GM18520 (cell line): ENCODE measurements around the gene MAPK8IP1.
"Not testable (repeated sequence)": the region's sequence is repeated elsewhere in the genome, so short reads cannot be mapped to it uniquely, and the experiment has no call there.

Source experiments
- ATAC-seq: cut with Tn5 transposase; IDR thresholded peaks from one replicate; pipeline ENCODE4 v1.9.1; 2021; ENCODE audit not compliant: unreplicated experiment

Gene MAPK8IP1

GRCh38 chr11:45889555-45889954 lies 4.1 kb downstream of the MAPK8IP1 start:
- ATAC-seq = no peak

- no peak for ATAC-seq
These were observed 4.5 kb downstream of the MAPK8IP1 start for GRCh38 chr11:45889966-45890365.

DNA sequence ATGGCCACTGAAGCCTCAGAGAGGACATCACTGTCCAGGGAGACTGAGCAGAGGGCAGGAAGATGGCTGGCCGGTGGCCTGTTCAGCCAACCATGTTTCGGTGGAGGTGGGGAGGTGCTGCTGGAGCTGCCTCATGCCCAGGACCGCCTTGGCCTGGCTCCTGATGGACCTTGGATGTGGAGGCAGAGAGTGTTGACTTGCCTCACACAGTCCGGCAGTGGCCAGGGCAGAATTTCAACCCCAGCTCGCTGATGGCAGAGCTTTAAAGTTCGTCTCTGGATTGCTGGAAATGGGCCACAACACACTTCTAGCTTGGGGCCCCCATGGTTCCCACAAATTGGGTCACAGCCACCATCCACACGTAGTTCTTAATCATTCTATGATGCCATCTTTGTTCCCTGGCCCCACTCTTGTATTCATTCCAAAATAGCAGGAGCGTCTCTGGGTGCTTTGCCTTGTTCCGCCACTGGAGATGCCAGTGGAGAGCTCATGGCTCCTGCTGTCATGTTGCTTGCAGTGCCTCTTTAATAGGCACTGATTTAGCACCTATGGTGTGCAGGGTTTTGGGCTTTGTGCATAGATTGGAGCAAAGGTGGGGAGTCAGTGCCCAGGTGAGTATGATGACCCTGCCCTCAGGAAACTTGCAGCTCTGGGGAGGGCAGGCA lies 5.6 kb downstream of the MAPK8IP1 start:
- ATAC-seq = no peak

GRCh38 chr11:45892856-45893255 lies 7.4 kb downstream of the MAPK8IP1 start:
- ATAC-seq = no peak

- no peak for ATAC-seq
These were observed 9.2 kb downstream of the MAPK8IP1 start for GRCh38 chr11:45894555-45895247.

DNA sequence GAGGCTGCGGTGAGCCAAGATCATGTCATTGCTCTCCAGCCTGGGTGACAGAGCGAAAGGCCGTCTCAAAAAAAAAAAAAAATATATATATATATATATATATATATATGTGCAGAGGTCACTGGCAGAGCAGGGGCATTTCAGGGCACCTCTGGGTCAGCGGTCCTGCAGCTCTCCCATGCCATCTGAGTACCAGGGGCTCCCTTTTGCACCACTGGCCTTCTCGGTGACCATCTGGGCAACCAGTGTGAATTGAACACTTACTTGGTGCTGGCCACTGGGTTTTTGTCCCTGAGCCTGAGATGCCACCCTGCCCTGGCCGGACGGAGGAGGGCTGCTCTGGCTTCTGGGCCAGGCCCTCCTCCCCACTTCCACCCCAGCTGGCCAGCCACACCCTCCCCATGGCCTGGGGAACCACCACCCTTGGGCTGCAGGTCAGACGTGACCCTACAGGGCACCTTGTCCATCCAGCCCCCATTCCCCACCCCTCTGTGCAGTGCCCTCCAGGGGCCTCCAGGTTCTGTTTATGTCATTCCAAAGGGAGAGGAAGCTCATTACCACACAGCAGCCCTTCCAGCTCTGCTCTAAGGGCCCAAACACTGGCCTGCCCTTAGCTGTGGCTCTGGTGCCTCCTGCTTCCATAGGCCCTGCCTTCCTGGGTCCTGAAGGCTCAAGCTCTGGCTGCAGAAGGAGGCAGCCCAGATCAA lies 10.3 kb downstream of the MAPK8IP1 start:
- ATAC-seq = no peak

- no peak for ATAC-seq
These were observed 11.1 kb downstream of the MAPK8IP1 start for GRCh38 chr11:45896422-45896984.

- ATAC-seq = no peak
These were observed 12.1 kb downstream of the MAPK8IP1 start for GRCh38 chr11:45897556-45897955.

- no peak for ATAC-seq
These were observed 13.6 kb downstream of the MAPK8IP1 start for GRCh38 chr11:45899086-45899447.

GRCh38 chr11:45899448-45900174 lies 14.2 kb downstream of the MAPK8IP1 start:
- no peak for ATAC-seq

- not testable (repeated sequence) for ATAC-seq
These were observed 14.8 kb downstream of the MAPK8IP1 start for GRCh38 chr11:45900175-45900800.

DNA sequence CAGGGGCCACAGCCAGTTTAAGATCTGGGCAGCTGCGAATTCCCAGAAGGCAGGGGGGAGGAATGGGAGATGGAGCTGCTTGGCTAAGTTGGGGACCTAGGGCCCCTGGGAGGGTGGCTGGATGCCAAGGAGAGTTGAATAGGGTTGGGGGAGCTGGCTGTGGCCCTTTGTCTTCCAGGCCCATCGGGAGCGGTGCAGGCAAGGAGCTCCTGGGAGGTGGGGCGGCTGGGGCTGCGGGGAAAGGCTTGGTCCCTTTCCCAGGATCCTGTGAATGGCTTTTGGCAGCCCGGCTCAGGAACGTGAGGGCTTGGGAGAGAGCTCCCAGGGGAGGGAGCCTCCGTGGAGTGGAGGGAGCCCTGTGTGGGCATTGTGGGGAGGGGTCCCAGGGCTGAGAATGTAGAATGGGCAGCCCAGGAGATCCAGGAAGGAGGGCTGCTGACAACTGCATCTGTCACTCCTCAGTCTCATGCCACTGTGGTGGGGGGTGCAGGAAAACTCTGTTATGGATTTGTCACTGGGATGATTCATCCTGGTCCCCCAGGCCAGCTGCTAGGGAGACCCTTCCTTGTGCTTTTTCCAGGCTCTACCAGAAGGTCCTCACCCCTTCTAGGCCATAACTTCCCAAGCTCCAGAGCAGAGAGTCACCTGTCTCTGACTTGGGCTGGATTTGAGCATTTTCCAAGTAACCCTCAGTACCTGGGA lies 15.6 kb downstream of the MAPK8IP1 start:
- ATAC-seq = no peak

- ATAC-seq = no peak
These were observed 16.2 kb downstream of the MAPK8IP1 start for GRCh38 chr11:45901626-45902025.

DNA sequence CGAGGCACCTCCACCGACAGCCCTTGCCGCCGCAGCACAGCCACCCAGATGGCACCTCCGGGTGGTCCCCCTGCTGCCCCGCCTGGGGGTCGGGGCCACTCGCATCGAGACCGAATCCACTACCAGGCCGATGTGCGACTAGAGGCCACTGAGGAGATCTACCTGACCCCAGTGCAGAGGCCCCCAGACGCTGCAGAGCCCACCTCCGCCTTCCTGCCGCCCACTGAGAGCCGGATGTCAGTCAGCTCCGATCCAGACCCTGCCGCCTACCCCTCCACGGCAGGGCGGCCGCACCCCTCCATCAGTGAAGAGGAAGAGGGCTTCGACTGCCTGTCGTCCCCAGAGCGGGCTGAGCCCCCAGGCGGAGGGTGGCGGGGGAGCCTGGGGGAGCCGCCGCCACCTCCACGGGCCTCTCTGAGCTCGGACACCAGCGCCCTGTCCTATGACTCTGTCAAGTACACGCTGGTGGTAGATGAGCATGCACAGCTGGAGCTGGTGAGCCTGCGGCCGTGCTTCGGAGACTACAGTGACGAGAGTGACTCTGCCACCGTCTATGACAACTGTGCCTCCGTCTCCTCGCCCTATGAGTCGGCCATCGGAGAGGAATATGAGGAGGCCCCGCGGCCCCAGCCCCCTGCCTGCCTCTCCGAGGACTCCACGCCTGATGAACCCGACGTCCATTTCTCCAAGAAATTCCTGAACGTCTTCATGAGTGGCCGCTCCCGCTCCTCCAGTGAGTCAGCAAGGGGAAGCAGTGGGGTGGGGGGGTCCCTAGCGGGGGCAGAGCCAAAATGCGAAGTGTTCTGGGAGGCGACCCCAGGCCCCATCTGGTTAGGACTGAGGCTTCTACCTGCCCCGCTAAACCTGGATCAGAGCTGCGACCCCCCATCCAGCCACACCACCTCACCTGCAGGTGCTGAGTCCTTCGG lies 17.3 kb downstream of the MAPK8IP1 start:
- no peak for ATAC-seq

DNA sequence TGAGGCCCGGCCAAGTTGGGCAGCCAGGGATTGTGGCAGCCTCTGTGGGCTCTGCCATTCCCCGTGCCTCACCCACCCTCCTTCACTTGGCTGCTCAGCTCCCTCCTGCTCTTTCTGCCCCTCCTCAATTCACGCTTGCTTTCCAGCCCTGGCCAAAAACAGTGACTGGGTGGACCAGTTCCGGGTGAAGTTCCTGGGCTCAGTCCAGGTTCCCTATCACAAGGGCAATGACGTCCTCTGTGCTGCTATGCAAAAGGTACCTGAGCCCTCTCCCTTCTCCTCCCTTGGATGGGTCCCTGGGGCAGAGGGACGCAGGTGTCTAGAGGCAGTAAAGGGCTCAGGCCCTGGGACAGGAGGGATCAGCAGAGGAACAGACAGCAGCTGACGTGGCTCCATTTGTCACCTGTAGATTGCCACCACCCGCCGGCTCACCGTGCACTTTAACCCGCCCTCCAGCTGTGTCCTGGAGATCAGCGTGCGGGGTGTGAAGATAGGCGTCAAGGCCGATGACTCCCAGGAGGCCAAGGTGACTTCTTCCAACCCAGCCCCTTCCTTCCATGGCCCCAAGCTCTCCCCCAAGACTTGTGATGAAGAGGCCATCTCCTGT lies 19.0 kb downstream of the MAPK8IP1 start:
- no peak for ATAC-seq

- no peak for ATAC-seq
These were observed 19.6 kb downstream of the MAPK8IP1 start for GRCh38 chr11:45905095-45905494.

GRCh38 chr11:45905576-45905975 lies 20.1 kb downstream of the MAPK8IP1 start:
- not testable (repeated sequence) for ATAC-seq

GRCh38 chr11:45906096-45906682 lies 20.7 kb downstream of the MAPK8IP1 start:
- ATAC-seq = no peak
